ENCODE data around the gene ARHGEF4. TPM values are rescaled to one million over a fixed set of nuclear protein-coding genes. Genes with fewer than 3 reads are reported as not detected.

Gene ARHGEF4
- total RNA-seq, 1 experiment from 2014 or later: 0.80 TPM

GRCh38 chr2:130837811-130838565 is 1.3 kb downstream of the ARHGEF4 start:
- no peaks in the 10 kb centered on the region for H3K4me1 ChIP-seq (ENCODE audit: control insufficient read depth, insufficient read depth, low read length)
- POLR2A ChIA-PET: no interaction called here
- no peak overlapping the region for H3K4me3 ChIP-seq (ENCODE audit: low read depth in 2 of 2, low read length in 2 of 2)
- peaks cover 4% of the 10 kb centered on the region; the same call in 1 of the 2 replicates for H3K36me3 ChIP-seq (ENCODE audit: control insufficient read depth, insufficient read depth, low read length)
- H3K9me3 ChIP-seq (ENCODE audit: control insufficient read depth, insufficient read depth, low read depth, low read length): no peaks in the 10 kb centered on the region
- no peak overlapping the region for H3K27ac ChIP-seq (ENCODE audit: low read length)
- DNase-seq (ENCODE audit: low read depth, low spot score) (no peak), ATAC-seq (no peak)
- intact Hi-C loops (cut with micrococcal nuclease; ENCODE audit: unreplicated experiment): no loop called here
- TF ChIP-seq CTCF (IDR thresholded peaks at IDR 0.05): no peak
- no peak for TF ChIP-seq REST (IDR thresholded peaks at IDR 0.05; ENCODE audit: insufficient read depth in 1 of 2, low read depth in 2 of 2, low read length in 1 of 2)
- TF ChIP-seq SIN3A (IDR thresholded peaks at IDR 0.05; ENCODE audit: borderline replicate concordance, insufficient read depth, low read depth, low read length): no peak
- CTCF ChIA-PET: no interaction called here
- in situ Hi-C loops (cut with HindIII; ENCODE audit: low pct_unique_long_range_greater_than_20kb, low sequenced_read_pairs): no loop called here
- peaks cover 4% of the 10 kb centered on the region; the same call in 1 of the 2 replicates for H3K27me3 ChIP-seq (ENCODE audit: control insufficient read depth, insufficient read depth, low read length)
- BruUV-seq (replicated peaks): no TSS peak

GRCh38 chr2:130839011-130839780 is 2.5 kb downstream of the ARHGEF4 start:
- CTCF ChIA-PET: no interaction called here
- in situ Hi-C loops (cut with HindIII; ENCODE audit: low pct_unique_long_range_greater_than_20kb, low sequenced_read_pairs) (no loop called here), intact Hi-C loops (cut with micrococcal nuclease; ENCODE audit: unreplicated experiment) (no loop called here)
- no TSS peak for BruUV-seq (replicated peaks)
- DNase-seq (ENCODE audit: low read depth, low spot score) (no peak), ATAC-seq (no peak)
- H3K36me3 ChIP-seq (ENCODE audit: control insufficient read depth, insufficient read depth, low read length): peaks cover 4% of the 10 kb centered on the region; the same call in 1 of the 2 replicates
- H3K27me3 ChIP-seq (ENCODE audit: control insufficient read depth, insufficient read depth, low read length): peaks cover 4% of the 10 kb centered on the region; the same call in 1 of the 2 replicates
- TF ChIP-seq REST (IDR thresholded peaks at IDR 0.05; ENCODE audit: insufficient read depth in 1 of 2, low read depth in 2 of 2, low read length in 1 of 2) (no peak), SIN3A (IDR thresholded peaks at IDR 0.05; ENCODE audit: borderline replicate concordance, insufficient read depth, low read depth, low read length) (no peak), POLR2AphosphoS5 (IDR thresholded peaks at IDR 0.05; ENCODE audit: low read depth, low read length) (no peak), CTCF (IDR thresholded peaks at IDR 0.05) (no peak), TCF7L2 (IDR thresholded peaks at IDR 0.05; ENCODE audit: low read depth, low read length) (no peak)
- H3K27ac ChIP-seq (ENCODE audit: low read length): no peak overlapping the region
- no peaks in the 10 kb centered on the region for H3K4me1 ChIP-seq (ENCODE audit: control insufficient read depth, insufficient read depth, low read length)
- POLR2A ChIA-PET: no interaction called here
- no peaks in the 10 kb centered on the region for H3K9me3 ChIP-seq (ENCODE audit: control insufficient read depth, insufficient read depth, low read depth, low read length)
- H3K4me3 ChIP-seq (ENCODE audit: low read depth in 2 of 2, low read length in 2 of 2): no peak overlapping the region
